K562 (cell line): ENCODE results near the gene ABCF2. TPM values are rescaled to one million over a fixed set of nuclear protein-coding genes. Genes with fewer than 3 reads are reported as not detected.

Experiments
- ASH1L ChIP-seq: fragments of 450-650 bp; IDR thresholded peaks from 2 replicates; pipeline ENCODE4 v1.6.1; 2018; ENCODE audit warnings: borderline replicate concordance, mild to moderate bottlenecking, low read depth; ENCODE audit not compliant: partially characterized antibody
- CEBPG ChIP-seq, 3 experiments: fragments of 200-800 bp in 1 of 3; sonication (Bioruptor generic) in 1 of 3; sonication (generic) in 1 of 3; formaldehyde crosslinking in 1 of 3; IDR thresholded peaks in 2 of 3; conservative IDR thresholded peaks in 1 of 3; 2 replicates each; pipeline versions ENCODE4 v1.6.1 to v1.8.0; 2016 to 2022; ENCODE audit warnings: missing compliant biosample characterization in 2 of 3, missing genetic modification characterization in 2 of 3, mild to moderate bottlenecking in 1 of 3, missing genetic modification reagents in 1 of 3
- DEAF1 ChIP-seq: fragments of 450-650 bp; formaldehyde crosslinking; IDR thresholded peaks from 2 replicates; pipeline ENCODE4 v1.4.0; 2020; ENCODE audit warnings: mild to moderate bottlenecking, moderate library complexity
- ELK1 ChIP-seq: sonication (generic); formaldehyde crosslinking; IDR thresholded peaks from 2 replicates; pipeline ENCODE4 v1.8.1; 2022; ENCODE audit warnings: missing genetic modification reagents
- ILF3 ChIP-seq: fragments of 450-650 bp; IDR thresholded peaks from 2 replicates; pipeline ENCODE4 v1.6.1; 2018; ENCODE audit warnings: antibody characterized with exemption, mild to moderate bottlenecking, moderate library complexity, borderline replicate concordance
- MCM5 ChIP-seq: fragments of 450-650 bp; IDR thresholded peaks from 2 replicates; pipeline ENCODE4 v1.6.1; 2016; ENCODE audit warnings: low read depth
- MEIS2 ChIP-seq: fragments of 450-650 bp; IDR thresholded peaks from 2 replicates; pipeline ENCODE4 v1.6.1; 2014; ENCODE audit warnings: mild to moderate bottlenecking; ENCODE audit not compliant: partially characterized antibody
- NCOA2 ChIP-seq, 2 experiments: fragments of 450-650 bp; IDR thresholded peaks; 2 replicates each; pipeline ENCODE4 v1.6.1; 2018; ENCODE audit warnings: mild to moderate bottlenecking in 2 of 2, moderate library complexity in 1 of 2; ENCODE audit not compliant: partially characterized antibody in 2 of 2
- NEUROD1 ChIP-seq: fragments of 150-350 bp; IDR thresholded peaks from 2 replicates; pipeline ENCODE4 v1.6.1; 2014; ENCODE audit warnings: borderline replicate concordance, low read length, low read depth; ENCODE audit not compliant: partially characterized antibody
- RERE ChIP-seq: sonication (generic); formaldehyde crosslinking; IDR thresholded peaks from 2 replicates; pipeline ENCODE4 v1.8.0; 2023; ENCODE audit warnings: missing genetic modification reagents, mild to moderate bottlenecking, borderline replicate concordance
- RFX5 ChIP-seq: IDR thresholded peaks from 2 replicates; pipeline ENCODE4 v1.6.1; 2011; ENCODE audit warnings: low read depth, mild to moderate bottlenecking, improper control_type of control experiment, low read length
- TAF9B ChIP-seq: fragments of 450-650 bp; IDR thresholded peaks from 2 replicates; pipeline ENCODE4 v1.6.1; 2018; ENCODE audit warnings: mild to moderate bottlenecking; ENCODE audit not compliant: partially characterized antibody
- TCFL5 ChIP-seq: fragments of 250-450 bp; sonication (Bioruptor Pico); conservative IDR thresholded peaks from 2 replicates; pipeline ENCODE4 v1.6.1; 2021; ENCODE audit warnings: mild to moderate bottlenecking, moderate library complexity, matching md5 sums
- TFAP4 ChIP-seq: sonication (generic); formaldehyde crosslinking; IDR thresholded peaks from 2 replicates; pipeline ENCODE4 v1.8.0; 2022; ENCODE audit warnings: missing genetic modification reagents, mild to moderate bottlenecking, moderate library complexity, borderline replicate concordance
- ZNF197 ChIP-seq: fragments of 200-800 bp; sonication (Bioruptor generic); IDR thresholded peaks from 2 replicates; pipeline ENCODE4 v1.6.1; 2016; ENCODE audit warnings: low read depth, missing genetic modification characterization, missing compliant biosample characterization
- ZNF444 ChIP-seq: fragments of 250-450 bp; sonication (Bioruptor Pico); IDR thresholded peaks from 2 replicates; pipeline ENCODE4 v1.4.0; 2020; ENCODE audit warnings: mild to moderate bottlenecking, moderate library complexity
- polyA plus RNA-seq, 8 experiments: library from polyadenylated mRNA; depleted of rRNA in 4 of 8; stranded (reverse) in 5 of 8; unstranded in 3 of 8; fragments of >200 nt; fragmentation: Nextera tagmentation in 2 of 8; fragmentation: Illumina TruSeq in 1 of 8; extraction: Ambion mirVana in 2 of 8; extraction: Trizol in 1 of 8; gene quantifications; 2 replicates each; pipeline versions ENCODE4 v1.2.1 to v1.2.3, GENCODE V29; 2011 to 2014; ENCODE audit warnings: inconsistent platforms in 1 of 8, missing spikeins in 1 of 8
- total RNA-seq, 7 experiments: library from RNA; depleted of rRNA in 6 of 7; stranded (reverse); fragments of >200 nt in 6 of 7; fragmentation: Illumina TruSeq in 2 of 7; extraction: Trizol in 2 of 7; gene quantifications; 2 replicates each; pipeline versions ENCODE4 v1.2.1 to v1.2.3, GENCODE V29; 2011 to 2021; ENCODE audit warnings: low replicate concordance in 1 of 7

Gene ABCF2
- total and polyA plus RNA-seq, 9 of the 15 experiments (the other 6 are each of a cell fraction or from before 2014, with no cell fraction given) = 62.1 to 224 (median 113) TPM

GRCh38 chr7:151172273-151173141 lies 54.5 kb downstream of the ABCF2 start (continued):
- peak; percentile 88; the same call in 1 of the 2 replicates for TF ChIP-seq TFAP4 (CRISPR knock-in tag)
- no peak for TF ChIP-seq TAF9B
- TF ChIP-seq DEAF1 = peak; percentile 96
- TF ChIP-seq ZNF444 (CRISPR knock-in tag) = no peak
- TF ChIP-seq ELK1 (CRISPR knock-in tag) = no peak
- peak; percentile 66 for TF ChIP-seq NEUROD1
- TF ChIP-seq RERE = peak; percentile 82; the same call in 1 of the 2 replicates
- TF ChIP-seq NCOA2 (IDR thresholded peaks at IDR 0.05; ENCODE audit: partially characterized antibody in 2 of 2) = peak in 1 of 2 experiments; percentile 55
- TF ChIP-seq ZNF197 (CRISPR knock-in tag) = no peak
- no peak for TF ChIP-seq CEBPG (CRISPR knock-in tag; IDR thresholded peaks at IDR 0.05)
- TF ChIP-seq CEBPG (tag; conservative IDR thresholded peaks at IDR 0.05 in 1 of 2, IDR thresholded peaks at IDR 0.05 in 1 of 2) = no peak
- TF ChIP-seq ILF3 = no peak
- no peak for TF ChIP-seq ASH1L
- TF ChIP-seq TCFL5 (CRISPR knock-in tag) = no peak
- TF ChIP-seq RFX5 = peak; percentile 30; the same call in 1 of the 2 replicates
- no peak for TF ChIP-seq MCM5
- no peak for TF ChIP-seq MEIS2
